PFSK-1 (cell line): ENCODE results near the gene PTGER3.

Source experiments
- POLR2AphosphoS5 ChIP-seq: IDR thresholded peaks from 2 replicates; pipeline ENCODE4 v1.6.1; 2012; ENCODE audit warnings: low read depth, mild to moderate bottlenecking, control low read depth, low read length, moderate library complexity
- TF ChIP-seq, protein P1 (sequence below), 2 experiments: IDR thresholded peaks; 2 replicates each; pipeline versions ENCODE4 v1.6.1 to v1.8.0; 2011 to 2012; ENCODE audit warnings: low read depth in 2 of 2, low read length in 2 of 2, control low read depth in 1 of 2, inconsistent platforms in 1 of 2, mild to moderate bottlenecking in 1 of 2, moderate library complexity in 1 of 2; ENCODE audit not compliant: insufficient read depth in 1 of 2

DNA sequence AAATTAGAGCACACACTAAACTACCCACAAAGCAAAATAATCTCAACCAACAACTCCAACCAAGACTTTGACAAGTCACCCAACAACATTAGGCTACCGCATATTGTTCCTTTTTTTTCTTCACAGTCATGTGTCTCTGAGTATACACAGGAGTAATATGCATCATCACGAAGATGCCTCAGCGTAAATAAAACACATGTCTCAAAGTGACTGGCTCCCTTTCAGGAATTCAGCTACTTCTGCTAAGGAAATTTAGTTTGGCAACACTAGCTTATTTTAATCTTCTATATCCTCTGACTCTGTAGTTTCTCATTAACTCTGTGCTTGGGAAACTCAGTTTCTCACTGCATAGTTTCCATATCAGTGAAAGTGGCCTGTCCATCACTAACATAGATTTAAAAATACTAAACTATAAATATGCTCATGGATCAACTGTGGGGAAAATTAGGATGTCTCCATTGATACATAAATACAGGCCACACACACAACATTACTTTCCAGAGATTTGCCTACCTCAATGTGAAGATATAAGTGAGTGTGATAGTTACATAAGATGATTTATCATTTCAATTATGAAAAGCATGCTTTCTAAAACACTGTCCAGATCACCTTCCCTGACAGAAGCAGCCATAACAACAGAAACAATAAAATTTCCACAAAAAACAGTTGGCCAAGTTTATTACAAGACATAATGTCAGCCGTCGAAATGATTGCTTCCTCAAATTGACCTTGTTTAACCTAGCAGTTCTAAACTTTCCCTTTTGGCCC is 113.2 kb downstream of the PTGER3 start:
- no peak for TF ChIP-seq POLR2AphosphoS5
- TF ChIP-seq, protein P1, sequence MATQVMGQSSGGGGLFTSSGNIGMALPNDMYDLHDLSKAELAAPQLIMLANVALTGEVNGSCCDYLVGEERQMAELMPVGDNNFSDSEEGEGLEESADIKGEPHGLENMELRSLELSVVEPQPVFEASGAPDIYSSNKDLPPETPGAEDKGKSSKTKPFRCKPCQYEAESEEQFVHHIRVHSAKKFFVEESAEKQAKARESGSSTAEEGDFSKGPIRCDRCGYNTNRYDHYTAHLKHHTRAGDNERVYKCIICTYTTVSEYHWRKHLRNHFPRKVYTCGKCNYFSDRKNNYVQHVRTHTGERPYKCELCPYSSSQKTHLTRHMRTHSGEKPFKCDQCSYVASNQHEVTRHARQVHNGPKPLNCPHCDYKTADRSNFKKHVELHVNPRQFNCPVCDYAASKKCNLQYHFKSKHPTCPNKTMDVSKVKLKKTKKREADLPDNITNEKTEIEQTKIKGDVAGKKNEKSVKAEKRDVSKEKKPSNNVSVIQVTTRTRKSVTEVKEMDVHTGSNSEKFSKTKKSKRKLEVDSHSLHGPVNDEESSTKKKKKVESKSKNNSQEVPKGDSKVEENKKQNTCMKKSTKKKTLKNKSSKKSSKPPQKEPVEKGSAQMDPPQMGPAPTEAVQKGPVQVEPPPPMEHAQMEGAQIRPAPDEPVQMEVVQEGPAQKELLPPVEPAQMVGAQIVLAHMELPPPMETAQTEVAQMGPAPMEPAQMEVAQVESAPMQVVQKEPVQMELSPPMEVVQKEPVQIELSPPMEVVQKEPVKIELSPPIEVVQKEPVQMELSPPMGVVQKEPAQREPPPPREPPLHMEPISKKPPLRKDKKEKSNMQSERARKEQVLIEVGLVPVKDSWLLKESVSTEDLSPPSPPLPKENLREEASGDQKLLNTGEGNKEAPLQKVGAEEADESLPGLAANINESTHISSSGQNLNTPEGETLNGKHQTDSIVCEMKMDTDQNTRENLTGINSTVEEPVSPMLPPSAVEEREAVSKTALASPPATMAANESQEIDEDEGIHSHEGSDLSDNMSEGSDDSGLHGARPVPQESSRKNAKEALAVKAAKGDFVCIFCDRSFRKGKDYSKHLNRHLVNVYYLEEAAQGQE (IDR thresholded peaks at IDR 0.05; ENCODE audit: insufficient read depth in 1 of 2, low read depth in 2 of 2, low read length in 2 of 2) = no peak
